Measurements from ENCODE around the gene CDH13.

DNA sequence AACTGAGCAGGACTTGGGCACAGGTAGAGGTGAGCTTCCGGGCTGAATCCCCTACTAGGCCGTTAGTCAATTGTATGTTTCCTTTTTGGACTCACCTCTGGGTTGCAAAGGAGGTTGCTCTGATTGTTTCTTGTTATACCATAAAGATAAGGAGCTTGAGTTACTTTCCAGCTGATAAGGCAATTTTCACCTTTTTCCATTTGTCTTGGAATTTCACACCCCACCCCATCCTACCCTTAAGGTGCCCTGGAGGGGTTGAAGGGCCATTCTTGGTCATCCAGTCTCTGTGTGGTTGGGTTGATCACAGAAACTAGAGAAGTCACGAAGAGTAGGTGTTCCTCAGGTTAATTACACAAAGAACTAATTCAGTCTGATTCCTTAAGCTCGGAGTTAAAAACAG lies 162.2 kb downstream of the CDH13 start:
- TF ChIP-seq MYC (IDR thresholded peaks at IDR 0.05; ENCODE audit: insufficient read depth, insufficient read length, insufficient replicate concordance, low read length, severe bottlenecking) (no peak), POLR2A (IDR thresholded peaks at IDR 0.05; ENCODE audit: low read depth, low read length) (no peak)
- TF ChIP-seq, protein P1, sequence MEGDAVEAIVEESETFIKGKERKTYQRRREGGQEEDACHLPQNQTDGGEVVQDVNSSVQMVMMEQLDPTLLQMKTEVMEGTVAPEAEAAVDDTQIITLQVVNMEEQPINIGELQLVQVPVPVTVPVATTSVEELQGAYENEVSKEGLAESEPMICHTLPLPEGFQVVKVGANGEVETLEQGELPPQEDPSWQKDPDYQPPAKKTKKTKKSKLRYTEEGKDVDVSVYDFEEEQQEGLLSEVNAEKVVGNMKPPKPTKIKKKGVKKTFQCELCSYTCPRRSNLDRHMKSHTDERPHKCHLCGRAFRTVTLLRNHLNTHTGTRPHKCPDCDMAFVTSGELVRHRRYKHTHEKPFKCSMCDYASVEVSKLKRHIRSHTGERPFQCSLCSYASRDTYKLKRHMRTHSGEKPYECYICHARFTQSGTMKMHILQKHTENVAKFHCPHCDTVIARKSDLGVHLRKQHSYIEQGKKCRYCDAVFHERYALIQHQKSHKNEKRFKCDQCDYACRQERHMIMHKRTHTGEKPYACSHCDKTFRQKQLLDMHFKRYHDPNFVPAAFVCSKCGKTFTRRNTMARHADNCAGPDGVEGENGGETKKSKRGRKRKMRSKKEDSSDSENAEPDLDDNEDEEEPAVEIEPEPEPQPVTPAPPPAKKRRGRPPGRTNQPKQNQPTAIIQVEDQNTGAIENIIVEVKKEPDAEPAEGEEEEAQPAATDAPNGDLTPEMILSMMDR (IDR thresholded peaks at IDR 0.05 in 2 of 3, conservative IDR thresholded peaks at IDR 0.05 in 1 of 3; ENCODE audit: control insufficient read depth in 2 of 3, extremely low read depth in 1 of 3, insufficient read depth in 1 of 3, low read depth in 3 of 3, low read length in 3 of 3) = no peak
